PC-3 (cell line): ENCODE data around the gene TMEM215.

Experiments used
- EZH2 ChIP-seq: fragments of 300-600 bp; sonication (generic); IDR thresholded peaks from one replicate; pipeline ENCODE4 v1.6.1; 2017; ENCODE audit warnings: antibody characterized with exemption, mild to moderate bottlenecking, low read length; ENCODE audit not compliant: unreplicated experiment
- EZH2phosphoT487 ChIP-seq: fragments of 300-600 bp; sonication (generic); IDR thresholded peaks from 2 replicates; pipeline ENCODE4 v1.6.1; 2018; ENCODE audit warnings: mild to moderate bottlenecking, antibody characterized with exemption, low read length, borderline replicate concordance
- TF ChIP-seq, protein P1 (sequence below): fragments of 300-600 bp; sonication (generic); conservative IDR thresholded peaks from 2 replicates; pipeline ENCODE4 v1.5.1; 2017; ENCODE audit warnings: antibody characterized with exemption, low read depth, mild to moderate bottlenecking, low read length

DNA sequence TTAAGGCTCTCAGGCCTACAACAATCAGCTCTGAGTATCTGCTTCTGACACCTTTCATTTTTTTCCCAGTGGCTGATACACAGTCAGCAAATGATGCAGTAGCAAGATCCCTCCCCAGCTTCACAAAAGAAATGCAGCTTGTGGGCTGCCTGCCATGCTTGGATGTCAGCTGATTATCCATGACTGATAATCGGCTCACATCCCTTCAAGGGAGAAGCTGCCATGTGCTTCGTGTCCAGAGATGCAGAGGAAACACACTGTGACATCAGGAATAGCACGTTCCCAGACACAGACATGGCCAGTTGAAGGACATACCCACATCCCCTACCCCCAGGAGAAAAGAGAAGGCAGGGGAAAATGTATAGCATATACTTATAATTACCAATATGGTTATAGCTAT, 27.9 kb downstream of the TMEM215 start:
- no peak for TF ChIP-seq EZH2
- TF ChIP-seq, protein P1, sequence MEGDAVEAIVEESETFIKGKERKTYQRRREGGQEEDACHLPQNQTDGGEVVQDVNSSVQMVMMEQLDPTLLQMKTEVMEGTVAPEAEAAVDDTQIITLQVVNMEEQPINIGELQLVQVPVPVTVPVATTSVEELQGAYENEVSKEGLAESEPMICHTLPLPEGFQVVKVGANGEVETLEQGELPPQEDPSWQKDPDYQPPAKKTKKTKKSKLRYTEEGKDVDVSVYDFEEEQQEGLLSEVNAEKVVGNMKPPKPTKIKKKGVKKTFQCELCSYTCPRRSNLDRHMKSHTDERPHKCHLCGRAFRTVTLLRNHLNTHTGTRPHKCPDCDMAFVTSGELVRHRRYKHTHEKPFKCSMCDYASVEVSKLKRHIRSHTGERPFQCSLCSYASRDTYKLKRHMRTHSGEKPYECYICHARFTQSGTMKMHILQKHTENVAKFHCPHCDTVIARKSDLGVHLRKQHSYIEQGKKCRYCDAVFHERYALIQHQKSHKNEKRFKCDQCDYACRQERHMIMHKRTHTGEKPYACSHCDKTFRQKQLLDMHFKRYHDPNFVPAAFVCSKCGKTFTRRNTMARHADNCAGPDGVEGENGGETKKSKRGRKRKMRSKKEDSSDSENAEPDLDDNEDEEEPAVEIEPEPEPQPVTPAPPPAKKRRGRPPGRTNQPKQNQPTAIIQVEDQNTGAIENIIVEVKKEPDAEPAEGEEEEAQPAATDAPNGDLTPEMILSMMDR, result no peak
- TF ChIP-seq EZH2phosphoT487, result no peak
